ENCODE measurements around the gene HMCN2.

HMCN2 gene

GRCh38 chr9:130330202-130330862, 64.8 kb downstream of the HMCN2 start:
- TF ChIP-seq ZFX (IDR thresholded peaks at IDR 0.05) (no peak), CTCF (conservative IDR thresholded peaks at IDR 0.05) (no peak)
- H3K27ac ChIP-seq = no peak overlapping the region

GRCh38 chr9:130331061-130331460, 65.5 kb downstream of the HMCN2 start:
- TF ChIP-seq CTCF (conservative IDR thresholded peaks at IDR 0.05) (no peak), ZFX (IDR thresholded peaks at IDR 0.05) (no peak)
- H3K27ac ChIP-seq = no peak overlapping the region

GRCh38 chr9:130331573-130331972, 66.0 kb downstream of the HMCN2 start:
- H3K27ac ChIP-seq = no peak overlapping the region
- no peak for TF ChIP-seq CTCF (conservative IDR thresholded peaks at IDR 0.05)
- TF ChIP-seq ZFX (IDR thresholded peaks at IDR 0.05) = no peak

GRCh38 chr9:130332384-130332926, 66.9 kb downstream of the HMCN2 start:
- no peak overlapping the region for H3K27ac ChIP-seq
- TF ChIP-seq CTCF (conservative IDR thresholded peaks at IDR 0.05) = no peak

GRCh38 chr9:130333041-130333711, 67.6 kb downstream of the HMCN2 start:
- no peak overlapping the region for H3K27ac ChIP-seq
- TF ChIP-seq ZFX (IDR thresholded peaks at IDR 0.05) (no peak), CTCF (conservative IDR thresholded peaks at IDR 0.05) (no peak)

- H3K27ac ChIP-seq = no peak overlapping the region
- TF ChIP-seq ZFX (IDR thresholded peaks at IDR 0.05) = no peak
- no peak for TF ChIP-seq CTCF (conservative IDR thresholded peaks at IDR 0.05)
Measured at GRCh38 chr9:130333712-130334062, 68.1 kb downstream of the HMCN2 start.

GRCh38 chr9:130334915-130335314, 69.4 kb downstream of the HMCN2 start:
- H3K27ac ChIP-seq = no peak overlapping the region
- TF ChIP-seq CTCF (conservative IDR thresholded peaks at IDR 0.05) = no peak
- no peak for TF ChIP-seq ZFX (IDR thresholded peaks at IDR 0.05)
